GM12872 (cell line): ENCODE measurements around the gene SLC9A2.

Source experiments
- TF ChIP-seq, protein P1 (sequence below): IDR thresholded peaks from 3 replicates; pipeline ENCODE4 v1.5.1; 2011; ENCODE audit warnings: low read depth, mild to moderate bottlenecking, low read length, moderate library complexity; ENCODE audit not compliant: insufficient read depth

Gene SLC9A2

DNA sequence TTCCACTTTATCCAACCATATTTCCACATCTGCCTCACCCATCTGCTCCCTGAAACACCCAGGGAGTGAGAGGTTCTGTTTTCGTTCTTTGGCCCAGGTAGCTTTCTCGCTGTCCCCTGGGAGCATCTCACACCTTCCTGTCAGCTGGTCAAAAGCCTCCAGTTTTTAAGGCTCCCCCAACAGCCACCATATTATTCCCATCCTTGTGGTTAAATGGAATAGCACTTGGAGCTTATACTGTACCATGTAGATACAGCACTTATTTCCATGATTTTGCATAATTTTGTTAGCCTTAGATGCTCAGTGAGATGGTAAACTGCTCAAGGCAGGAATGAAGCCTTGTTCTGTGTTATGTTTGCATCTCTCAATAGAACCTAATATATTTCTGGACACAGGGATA, 84.0 kb downstream of the SLC9A2 start:
- TF ChIP-seq, protein P1, sequence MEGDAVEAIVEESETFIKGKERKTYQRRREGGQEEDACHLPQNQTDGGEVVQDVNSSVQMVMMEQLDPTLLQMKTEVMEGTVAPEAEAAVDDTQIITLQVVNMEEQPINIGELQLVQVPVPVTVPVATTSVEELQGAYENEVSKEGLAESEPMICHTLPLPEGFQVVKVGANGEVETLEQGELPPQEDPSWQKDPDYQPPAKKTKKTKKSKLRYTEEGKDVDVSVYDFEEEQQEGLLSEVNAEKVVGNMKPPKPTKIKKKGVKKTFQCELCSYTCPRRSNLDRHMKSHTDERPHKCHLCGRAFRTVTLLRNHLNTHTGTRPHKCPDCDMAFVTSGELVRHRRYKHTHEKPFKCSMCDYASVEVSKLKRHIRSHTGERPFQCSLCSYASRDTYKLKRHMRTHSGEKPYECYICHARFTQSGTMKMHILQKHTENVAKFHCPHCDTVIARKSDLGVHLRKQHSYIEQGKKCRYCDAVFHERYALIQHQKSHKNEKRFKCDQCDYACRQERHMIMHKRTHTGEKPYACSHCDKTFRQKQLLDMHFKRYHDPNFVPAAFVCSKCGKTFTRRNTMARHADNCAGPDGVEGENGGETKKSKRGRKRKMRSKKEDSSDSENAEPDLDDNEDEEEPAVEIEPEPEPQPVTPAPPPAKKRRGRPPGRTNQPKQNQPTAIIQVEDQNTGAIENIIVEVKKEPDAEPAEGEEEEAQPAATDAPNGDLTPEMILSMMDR, result no peak

DNA sequence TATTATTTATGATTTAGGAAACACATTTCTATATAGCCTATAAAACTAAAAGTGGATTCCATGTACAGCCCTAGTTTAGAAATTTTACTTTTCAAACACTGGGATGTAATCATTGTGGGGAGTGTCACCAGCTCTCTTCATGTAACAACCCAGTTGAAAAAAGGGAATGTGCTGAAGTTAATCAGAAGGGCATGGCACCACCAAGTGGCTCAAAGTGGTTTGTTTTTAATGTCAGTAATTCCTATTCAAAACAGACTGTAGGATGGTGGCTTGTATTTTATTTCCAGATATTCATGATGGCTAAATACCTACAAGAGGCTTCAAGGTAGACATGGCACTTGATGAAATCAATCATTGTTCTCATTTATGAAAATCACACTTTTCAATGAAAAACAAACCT, 84.4 kb downstream of the SLC9A2 start:
- TF ChIP-seq, protein P1, result 0 out of 3 replicates have a peak, but pooled peaks have one; percentile 27

DNA sequence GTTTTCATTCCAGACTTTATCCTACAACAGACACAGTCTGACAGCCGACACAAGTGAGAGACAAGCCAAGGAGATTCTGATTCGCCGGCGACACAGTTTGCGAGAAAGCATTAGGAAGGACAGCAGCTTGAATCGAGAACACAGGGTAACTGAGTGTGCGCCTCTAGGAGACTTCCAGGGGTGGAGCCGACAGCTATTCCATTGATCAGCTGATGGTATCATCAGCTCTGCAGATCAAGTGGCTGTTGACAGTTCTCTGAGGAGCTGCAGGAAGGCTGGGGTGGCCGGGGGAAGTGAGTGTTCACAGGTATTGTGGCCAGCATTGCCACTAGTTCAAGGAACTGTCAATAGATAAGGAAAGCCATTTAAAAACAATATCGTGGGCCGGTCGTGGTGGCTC, 85.2 kb downstream of the SLC9A2 start:
- TF ChIP-seq, protein P1, result no peak

DNA sequence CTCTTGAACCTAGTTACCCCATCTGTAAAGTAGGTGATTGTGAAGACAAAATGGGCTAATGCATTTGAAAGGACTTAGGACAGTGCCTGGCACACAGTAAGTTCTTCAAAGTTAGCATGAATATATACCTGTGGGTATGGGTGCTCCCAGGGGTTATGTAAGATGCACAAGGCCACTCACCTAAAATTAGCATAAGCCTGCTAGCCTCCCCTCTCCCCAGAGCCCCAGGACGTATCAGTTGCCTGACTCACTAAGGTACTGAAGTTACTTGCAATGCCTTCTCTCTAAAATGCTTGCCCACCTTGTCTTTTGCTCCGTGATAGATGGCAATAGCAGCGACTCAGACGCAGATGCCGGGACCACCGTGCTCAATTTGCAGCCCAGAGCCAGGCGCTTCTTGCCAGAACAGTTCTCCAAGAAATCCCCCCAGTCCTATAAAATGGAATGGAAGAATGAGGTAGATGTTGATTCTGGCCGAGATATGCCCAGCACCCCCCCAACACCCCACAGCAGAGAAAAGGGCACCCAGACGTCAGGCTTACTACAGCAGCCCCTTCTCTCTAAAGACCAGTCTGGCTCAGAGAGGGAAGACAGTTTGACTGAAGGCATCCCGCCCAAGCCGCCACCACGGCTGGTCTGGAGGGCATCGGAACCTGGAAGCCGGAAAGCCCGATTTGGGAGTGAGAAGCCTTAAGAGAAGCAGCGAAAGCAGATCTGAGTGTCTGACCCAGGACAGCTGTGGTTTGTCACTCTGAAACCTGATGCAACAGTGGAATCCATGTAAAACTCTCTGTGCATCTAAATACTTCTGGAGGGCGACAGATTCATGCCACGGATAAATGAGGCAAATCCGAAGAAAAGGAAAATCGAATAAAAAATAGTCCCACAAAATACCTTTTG, 88.7 kb downstream of the SLC9A2 start:
- TF ChIP-seq, protein P1, result no peak

DNA sequence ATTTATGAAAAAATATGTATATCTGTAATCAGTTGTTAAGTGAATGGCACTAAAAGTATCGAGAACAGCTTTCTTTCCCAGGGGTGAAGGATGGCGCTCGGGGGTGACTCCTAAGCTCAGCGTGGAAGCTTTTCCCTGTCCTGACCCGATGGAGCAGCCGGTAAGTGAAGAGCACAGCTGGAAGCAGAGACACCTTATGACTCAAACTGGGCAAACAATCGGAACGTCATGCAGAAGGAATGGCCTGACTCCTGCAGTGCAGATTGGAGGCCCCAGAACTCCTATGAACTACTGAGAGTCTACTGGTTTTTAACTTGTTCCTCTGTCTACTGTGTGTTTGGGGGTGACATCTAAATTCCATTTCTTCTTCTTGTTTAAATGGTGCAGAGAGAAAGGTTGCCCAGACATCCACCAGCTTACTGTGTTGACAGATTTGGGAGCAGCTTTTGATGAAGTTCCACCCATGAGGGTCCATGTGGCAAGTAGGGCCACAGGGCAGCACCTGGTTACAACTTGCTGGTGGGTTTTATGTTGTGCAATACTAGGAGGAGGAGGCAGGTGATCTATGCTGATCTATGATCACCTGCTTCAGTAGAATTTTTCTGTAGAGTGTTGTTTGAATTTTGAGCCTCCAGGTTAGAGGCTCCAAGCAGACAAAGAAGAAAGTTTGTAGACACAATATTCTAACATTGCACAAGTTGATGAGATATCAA, 89.7 kb downstream of the SLC9A2 start:
- TF ChIP-seq, protein P1, result no peak

DNA sequence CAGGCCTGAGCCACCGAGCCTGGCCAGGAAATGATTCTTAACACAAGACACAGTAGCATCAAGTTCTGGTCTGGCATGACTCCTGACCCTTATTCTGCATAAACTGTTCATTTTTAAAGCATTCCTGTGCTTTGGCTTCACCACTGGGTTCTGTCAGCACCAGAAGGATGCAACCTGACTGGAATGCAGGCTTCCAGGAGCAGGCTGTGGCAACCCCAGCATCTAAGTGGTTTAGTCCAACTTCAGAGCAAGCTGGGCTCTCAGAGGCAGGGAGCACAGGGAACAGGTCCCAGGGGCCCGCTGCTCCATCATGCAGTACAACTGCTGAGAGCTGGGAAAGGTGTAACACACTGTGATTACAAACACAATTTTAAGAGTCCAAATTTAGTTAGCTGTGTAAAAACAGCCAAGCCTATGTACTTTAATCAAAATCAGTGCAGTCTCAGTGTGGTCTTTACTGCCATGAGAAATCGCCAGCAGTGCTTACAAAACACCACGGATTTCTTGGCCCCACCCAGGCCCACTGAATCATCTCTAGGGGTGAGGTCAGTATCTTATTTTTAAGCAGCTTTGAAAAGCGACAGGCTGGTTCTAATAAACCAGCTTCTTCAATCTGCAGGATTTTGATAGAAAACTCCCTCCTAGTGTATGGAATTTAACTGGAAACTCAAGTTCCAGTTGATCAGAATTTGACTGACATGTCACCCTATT, 98.1 kb downstream of the SLC9A2 start:
- TF ChIP-seq, protein P1, result no peak
